NCI-H510A (cell line): Measurements from ENCODE around the gene CBX5.
A peak's percentile ranks its signal among the peaks of the same experiment; 100 is the strongest.

ENCODE experiments used
- DNase-seq: peaks from one replicate; lab custom pipeline; 2025; lab: John Stamatoyannopoulos, UW

The CBX5 gene

DNA sequence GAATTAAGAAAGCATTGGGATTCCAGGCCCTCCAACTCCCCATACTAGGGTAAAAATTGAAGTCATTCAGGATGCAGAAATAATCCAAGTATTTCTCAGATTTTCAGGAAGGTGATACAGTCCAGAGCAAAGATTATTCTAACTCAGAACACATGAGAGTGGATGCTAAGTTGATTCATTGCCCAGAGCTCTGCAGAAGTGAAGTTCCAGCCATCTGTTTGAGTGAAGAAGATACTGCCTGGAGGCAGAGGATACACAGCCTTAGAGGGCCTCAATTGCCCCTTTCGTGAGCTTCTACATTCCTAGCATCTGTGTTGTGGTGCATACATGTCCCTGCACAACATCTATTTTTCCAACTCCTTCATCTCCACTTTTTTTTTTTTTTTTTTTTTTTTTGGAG is 54.3 kb downstream of the CBX5 start:
- no peak for DNase-seq

DNA sequence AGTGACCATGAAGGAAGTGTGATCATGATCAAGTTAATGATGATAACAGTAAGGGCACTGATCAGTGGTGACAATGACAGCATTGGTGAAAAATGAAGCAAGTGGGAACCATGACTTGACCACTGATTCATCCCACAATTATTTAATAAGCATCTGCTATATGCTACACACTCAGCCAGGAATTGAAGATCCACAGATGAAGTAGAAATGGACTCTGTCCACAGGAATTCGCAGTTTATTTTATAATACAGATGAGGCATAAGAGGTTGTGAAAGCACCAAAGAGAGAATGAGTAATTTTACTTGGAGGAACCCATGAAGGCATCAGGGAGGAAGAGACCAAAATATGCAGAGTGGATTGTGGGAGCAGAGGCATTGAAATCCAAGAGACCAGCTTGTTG is 57.3 kb downstream of the CBX5 start:
- DNase-seq: no peak

DNA sequence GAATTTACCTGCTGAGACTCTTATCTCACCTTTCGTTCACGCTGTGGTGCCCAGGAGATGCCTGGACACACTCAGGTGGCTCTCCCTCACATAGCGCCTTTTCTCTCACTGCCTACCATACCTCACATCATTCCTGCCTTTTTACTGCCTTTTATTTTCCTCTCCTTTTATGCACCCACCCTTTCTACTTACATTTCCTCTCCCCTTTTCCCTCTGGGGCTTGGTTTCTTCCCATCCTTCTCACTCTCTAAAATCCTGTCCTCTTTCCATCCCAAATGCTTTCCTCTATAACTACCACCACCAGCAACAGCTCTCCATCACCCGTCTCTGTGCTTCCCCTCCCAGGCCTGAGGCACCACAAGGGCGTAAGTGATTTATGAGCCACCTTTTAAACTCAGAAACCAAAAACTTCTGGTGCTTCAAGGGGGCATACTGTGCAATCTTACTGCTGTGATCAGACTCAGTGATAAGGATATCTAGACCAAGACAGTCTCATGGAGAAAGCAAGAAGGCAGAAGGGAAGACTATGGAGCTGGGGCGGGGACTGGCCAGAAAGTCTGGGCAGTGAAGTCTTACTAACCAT is 58.4 kb downstream of the CBX5 start:
- no peak for DNase-seq

DNA sequence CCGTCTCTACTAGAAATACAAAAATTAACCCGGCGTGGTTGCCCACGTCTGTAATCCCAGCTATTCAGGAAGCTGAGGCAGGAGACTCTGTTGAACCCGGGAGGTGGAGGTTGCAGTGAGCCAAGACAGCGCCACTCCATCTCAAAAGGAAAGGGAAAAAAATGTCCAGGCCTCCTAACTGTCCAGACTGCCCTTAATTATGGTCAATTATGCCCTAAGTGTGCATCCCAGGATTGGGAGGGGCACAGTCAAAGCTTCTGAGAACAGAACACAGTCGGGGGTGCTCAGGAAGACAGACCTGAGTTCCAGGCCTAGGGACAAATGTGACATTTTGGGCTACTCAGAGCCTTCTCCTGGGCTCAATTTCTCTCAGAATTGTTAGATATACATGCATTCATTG is 59.4 kb downstream of the CBX5 start:
- DNase-seq: no peak

DNA sequence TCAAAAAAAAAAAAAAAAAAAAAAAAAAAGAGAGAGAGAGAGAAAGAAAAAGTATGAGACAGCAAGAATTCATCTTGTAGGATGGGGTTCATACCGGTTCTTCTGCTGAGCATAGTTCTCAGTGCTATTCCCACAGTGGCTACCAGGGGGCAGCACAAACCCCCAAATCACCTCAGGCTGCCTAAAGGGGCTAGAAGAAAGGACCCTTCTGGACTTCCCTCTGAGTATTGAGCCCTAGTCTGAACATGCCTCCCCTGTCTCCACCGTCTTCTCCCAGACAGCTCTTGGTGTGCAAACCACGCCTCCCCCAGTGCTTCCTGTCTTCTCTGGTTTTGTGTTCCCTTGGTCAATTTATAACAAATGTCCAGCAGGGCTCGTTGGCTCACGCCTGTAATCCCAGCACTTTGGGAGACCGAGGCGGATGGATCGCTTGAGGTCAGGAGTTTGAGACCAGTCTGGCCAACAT is 59.8 kb downstream of the CBX5 start:
- peak; percentile 7 for DNase-seq

DNA sequence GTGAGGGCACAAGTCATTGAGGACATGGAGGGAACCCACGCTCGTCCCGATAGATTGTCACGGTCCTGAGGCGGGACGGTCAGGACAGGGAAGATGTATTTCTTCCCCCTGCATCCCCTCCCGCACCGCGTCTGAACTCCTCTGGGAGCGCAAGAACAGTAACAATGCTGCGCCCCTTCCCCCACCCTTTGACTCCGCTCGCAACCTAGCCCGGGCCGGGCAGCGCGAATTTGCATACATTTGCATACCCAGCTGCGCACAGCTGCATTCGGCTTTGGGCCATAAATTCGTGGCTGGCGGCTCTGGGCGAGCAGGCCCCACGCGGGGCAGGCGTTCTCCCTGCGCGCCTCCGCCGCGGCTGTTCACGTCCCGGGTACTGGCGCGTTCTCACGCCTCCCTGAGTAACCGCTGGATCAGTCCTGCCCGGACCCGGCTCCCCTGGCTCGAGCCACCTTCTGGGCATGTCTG is 62.1 kb downstream of the CBX5 start:
- DNase-seq: no peak

DNA sequence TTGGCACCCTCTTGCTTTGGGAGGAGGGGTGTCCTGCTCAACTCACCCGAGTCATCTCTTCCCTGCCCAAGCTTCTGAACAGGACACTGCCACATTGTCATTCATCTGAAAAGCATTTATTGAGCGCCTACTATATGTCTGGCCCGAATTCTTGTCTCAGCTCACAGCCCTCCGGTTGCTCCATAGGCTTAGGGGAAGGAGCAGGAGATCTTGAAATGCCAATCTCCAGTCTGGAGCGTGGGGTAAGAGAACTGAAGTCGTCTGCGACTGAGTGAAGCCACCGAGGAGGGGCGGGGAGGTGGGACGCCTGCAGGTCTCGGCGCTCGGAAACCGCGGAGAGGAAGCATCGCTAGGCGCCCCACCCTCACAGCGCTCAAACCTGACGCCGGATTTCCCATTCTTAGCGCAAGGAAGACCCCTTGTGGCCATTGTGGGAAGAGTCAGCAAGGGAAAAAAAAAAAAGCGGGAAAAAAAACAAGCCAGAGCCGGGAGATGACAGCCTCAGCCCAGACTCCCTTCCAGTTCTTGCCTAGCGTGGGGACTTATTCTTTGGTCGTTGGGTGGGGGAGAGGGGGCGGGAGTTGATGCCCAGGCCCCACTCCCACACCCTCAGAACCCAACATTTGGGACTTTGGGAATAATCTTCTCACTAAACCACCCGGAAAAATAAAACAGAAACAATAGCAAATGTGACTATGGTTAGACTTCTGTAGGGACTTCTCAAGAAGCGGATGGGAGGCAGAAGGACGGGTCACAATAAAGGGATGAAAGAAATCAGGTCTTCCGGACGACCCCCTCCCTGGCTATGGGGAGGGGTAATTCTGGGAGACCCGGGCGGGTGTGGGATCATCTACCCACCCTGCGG is 62.9 kb downstream of the CBX5 start:
- peak; percentile 79 for DNase-seq

DNA sequence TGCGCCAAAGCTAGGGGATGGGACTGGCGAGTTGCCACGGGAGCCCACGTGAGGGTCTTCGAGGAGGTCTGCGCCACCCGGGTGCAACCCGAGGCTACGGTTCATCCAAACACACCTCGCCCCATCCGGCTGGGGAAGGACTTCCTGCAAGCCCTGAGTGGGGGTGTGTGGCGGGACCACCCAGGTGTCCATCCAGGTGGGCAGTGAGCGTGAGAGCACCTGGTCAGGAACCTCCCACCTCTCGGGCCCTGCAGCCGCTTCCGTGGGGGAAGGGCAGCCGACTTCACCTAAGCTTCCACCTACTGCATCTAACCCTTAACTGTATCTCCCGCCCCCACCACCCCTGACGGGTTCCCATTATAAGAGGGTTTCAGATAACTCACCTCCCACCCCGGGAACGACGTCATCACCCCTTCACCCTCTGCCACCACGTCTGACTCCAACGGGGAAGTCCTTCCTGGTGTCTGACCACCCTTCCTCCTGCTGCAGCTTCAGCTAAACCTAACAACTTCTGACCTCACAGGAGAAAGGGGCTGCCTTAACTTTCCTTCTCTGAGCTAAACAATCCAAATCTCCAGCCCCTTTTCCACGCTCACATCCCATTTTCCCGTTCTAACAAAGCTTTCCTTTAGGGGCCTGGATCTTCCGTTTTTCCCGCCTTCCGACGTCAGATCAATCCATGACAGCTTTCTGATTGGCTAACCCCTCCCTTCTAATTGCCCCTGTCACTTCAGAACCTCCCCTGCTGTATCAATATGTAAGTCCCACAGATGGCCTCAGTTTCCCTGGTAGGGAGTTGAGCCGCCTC is 63.7 kb downstream of the CBX5 start:
- no peak for DNase-seq

DNA sequence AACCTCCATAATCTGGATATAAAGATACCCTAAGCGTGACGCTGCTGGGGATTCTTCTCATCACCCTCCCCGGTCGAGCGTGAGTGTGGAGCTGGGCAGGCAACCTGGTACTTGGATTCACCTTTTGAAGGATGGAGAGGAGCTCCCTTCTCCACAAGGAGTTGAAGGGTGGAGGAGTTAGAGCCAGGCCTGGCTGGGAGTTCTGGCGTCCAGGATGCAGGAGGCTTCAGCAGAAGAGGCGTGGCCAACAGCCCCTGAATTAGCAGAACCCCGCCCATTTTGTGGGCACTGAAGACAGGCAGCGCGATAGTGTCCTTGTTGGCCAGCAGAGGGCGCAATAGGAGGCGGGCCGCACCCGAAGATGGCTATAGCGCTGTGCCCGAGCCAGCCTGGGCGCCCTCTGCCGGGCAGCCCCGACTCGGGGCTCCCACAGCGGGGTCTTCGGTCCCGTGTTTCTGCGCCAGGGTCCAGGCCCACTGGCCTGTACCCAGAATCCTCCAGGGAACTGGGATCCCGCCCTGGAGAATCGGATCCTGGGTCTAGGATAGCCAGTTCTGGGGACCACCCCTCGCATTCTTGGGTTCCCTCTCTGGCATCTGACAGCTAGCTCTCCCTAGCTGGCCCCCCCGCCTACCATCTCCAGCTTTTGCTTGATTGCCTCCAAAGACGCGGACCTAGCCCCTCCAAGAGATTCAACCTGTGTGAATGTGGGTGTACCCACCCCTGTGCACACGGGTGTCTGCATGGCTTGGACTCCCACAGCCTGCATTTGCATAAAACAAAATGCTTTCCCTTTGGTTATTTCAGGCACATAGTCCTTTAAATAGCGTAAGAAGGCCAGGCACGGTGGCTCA is 65.1 kb downstream of the CBX5 start:
- DNase-seq: peak; percentile 79

DNA sequence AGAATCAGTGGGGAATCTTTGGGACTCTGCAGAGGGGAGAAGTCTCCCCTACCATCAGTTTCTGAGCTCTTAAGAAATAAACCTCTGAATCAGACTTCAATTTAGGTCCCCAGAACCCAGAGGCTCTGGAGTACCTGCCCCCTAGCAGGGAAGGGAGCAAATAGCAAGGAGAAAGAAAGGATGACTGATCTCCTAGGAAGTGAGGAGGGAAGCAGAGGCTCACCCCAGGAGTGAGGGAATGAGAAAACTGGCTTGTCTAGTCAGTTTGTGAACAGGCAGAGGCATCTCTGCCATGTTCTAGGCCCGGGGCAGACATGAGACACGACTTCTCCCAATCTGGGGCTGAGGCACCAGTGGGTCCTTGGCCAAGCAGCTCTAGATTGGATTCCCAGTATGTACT is 66.8 kb downstream of the CBX5 start:
- DNase-seq: no peak

DNA sequence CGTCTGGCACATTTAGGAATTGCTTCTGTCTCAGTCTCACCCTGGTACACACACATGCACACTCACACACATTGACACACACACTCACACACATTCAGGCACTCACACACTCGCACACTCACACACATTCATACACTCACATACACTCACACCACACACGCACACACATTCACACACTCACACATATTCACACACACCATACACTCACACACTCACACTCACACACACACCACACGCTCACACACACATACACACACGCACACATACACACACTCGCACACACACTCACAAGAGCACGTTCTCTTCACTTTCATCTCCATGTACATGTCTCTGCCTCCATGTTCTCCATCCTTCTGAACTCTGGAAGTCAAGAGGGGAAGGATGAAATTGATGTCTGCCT is 68.0 kb downstream of the CBX5 start:
- DNase-seq: no peak

DNA sequence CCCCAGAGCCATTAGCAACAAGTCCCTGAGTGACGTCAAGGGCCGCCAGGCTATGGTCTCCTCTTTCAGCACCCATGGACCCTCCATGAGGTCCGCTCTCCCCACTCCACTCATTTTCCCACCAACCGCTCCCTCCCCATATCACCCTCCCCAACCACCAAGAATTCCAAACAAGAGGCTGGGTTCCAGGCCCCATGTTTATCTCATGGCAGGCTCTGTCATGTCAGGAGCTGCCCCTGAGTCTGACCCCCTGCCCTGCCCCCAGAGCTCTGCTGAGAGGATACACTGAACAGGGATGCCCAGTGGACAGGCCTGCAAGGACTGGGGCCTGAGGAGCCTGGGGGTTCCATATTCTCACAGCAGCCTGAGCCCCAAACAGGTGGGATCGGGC is 69.5 kb downstream of the CBX5 start:
- DNase-seq: no peak

DNA sequence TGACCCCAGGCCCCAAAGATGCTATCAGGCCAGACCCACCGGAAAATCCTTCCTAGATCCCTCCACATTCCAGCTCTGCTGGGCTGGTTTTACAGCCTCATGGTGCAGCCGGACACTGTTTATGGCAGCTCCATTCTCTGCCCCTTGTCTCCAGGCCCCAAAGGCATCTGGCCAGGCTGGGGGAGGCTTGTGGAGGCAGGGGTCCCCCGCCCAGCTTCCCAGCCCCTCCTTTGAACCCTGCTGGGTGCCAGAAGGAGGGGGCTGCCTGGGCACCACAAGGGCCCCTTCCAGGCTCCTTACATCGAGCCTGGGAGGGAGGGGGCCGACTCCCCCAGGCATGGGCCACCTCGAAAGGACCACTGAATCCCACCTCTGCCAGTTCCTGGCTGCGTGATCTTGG is 71.3 kb downstream of the CBX5 start:
- no peak for DNase-seq

DNA sequence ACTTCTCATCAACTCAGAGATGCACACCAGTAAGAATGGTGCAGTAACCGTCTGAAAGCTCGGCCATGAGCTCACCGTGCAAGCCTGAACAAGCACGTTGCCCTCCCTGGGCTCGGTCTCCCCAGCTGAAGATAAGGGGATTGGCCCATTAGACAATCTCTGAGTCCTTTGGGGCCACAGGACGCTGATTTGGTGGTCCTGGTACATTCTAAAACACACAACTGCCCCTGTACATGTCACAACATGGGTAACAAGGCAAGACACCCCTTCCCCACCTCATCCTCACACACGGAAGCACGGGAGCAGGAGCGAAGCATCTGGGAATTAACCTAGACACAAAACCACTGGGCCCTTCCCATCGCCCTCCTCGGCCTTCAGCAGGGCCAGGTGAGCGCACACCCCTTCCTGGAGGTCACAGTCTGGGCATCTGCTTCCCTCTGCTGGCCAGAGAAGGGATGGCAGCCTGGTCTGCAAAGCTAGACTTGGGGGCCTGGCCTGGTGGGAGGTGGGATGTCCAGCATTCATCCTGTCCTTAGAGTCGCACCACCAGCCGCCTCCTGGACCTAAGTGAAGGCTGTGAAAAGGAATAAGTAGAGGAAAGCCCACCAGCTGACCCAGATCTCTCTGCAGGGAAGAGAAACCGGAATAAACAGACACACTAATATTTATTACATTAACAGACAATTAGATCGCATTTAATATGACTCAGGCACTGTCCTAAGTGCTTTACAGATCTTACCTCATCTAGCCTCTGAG is 72.2 kb downstream of the CBX5 start:
- peak; percentile 49 for DNase-seq

DNA sequence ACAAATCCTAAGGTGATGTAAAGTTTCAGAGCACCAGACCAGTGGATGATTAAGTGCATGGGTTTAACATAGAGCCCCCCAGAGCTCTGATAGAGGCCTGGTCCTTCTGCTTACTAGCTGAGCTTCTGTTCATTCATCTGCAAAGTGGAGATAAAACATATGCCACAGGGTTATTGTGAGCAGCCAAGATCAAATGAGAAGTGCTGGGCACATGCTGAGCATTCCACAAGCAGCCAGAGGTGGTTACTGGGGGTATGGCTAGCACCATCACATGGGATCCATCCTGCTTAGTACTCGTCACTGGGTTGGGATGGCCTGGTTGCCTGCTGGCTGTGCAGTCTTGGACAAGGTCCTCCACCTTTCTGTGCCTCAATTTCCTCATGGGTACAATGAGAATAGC is 73.1 kb downstream of the CBX5 start:
- no peak for DNase-seq

DNA sequence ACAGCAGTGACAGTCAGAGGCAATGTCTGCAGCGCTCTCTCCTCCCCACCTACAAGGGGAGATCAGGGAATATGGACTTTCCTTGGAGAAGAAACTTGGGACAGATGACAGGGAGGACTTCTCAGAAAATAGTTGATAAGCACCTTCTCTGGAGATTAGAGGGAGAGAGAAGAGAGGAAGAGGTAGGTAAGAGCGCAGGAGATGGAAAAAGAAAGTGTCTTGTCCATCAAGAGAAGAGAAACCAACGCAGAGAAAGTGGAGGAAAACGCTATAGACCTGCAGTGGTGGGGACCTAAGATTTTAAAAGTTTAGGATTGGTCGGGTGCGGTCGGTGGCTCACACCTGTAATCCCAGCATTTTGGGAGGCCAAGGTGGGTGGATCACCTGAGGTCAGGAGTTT is 75.6 kb downstream of the CBX5 start:
- DNase-seq: no peak

DNA sequence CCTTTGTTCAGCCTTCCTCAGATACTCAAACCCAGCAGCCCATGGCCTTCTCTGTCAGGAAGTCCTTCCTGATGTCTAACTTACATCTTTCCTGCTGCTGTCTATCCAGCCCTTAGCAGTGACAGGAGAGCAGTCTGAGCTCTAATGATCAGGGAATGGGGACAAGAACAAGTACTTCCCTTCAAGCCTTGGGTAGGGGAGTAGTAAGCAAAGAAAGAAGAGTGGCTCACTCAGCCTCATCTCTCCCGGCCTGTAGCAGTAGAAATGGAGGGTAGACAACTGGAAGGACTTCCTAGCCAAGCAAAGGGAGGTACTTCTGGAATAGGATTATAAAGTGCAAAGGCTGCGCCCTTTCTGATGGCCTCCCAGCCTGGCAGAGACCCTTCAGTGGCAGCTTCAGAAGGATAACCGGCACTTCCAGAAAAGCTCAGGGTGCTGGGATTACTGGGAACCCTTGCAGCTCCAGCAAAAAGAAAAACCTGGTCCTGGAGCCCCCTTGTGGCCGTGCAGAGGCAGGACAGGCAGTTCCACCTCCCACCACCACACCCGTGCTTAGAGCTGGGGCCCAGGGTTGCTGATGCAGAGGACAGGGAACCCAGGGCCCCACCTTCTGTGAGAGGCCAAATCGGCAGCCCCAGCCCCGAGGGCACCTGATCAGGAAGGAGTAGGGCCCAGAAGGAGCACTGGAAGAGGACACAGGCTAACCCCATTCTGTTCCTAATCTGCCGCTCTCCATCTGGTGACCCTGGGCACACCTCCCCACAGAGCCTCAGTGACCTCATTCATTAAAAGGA is 78.7 kb downstream of the CBX5 start:
- peak; percentile 7 for DNase-seq

DNA sequence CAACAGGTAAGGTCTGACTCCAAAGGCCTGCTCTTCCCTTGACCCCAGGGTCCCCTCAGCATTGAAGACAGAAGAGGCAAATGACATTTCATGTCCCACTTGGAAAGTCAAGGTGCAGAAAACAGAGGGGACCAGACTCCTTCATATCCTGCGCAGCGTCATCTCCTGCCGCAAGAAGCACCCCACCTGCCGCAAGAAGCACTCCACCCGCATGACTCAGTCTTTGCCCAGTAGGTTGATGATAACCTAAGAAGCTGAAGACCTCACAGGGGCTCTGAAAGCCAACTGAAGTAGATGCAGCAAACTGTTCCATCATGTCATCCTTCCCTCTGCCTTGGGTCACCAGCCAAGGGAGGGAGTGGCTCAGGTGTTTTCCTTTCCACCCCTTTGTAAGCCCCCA is 79.5 kb downstream of the CBX5 start:
- no peak for DNase-seq

DNA sequence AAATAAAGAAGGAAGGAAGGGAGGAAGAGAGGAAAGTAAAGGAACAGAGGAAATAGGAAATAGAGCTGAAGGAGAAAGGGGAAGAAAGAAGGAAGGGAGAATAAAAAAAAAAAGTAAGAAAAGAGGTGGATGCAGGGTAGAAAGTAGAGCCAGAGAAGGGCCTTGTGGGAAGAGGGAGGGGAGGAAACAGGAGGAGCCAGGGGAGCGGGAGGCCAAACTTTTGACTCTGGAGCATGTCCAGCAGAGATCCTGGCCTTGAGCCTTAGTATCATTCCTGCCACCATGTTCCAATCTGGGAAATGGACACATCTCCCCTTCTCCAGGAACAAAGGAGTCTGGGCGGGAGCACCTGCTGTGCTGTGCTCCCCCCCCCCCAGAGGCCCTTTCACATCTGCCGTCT is 80.0 kb downstream of the CBX5 start:
- no peak for DNase-seq

DNA sequence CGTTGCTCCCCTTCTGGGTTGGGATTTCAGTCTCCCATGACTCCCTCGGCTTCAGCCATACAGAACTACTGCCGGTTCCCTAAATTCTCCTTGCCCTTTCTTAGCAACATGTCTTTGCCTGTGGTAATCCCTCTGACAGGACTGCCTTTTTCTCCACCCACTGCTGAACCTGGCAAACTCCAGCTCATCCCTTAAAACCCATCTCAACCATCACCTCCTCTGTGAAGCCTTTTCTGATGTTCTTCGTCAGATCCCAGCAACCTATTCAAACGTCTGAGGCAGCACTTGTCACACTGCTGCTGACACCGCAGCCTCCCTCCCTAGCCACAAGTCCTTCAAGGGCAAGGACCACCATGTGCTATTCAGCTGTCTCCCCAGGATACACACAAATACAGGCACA is 80.9 kb downstream of the CBX5 start:
- no peak for DNase-seq
